Brain pericyte (primary cell): ENCODE measurements around the gene CABP4.

ENCODE experiments used
- DNase-seq: peaks from one replicate; pipeline ENCODE4 v3.0.0-alpha.2; 2012; ENCODE audit warnings: low read depth, low spot score

The CABP4 gene

DNA sequence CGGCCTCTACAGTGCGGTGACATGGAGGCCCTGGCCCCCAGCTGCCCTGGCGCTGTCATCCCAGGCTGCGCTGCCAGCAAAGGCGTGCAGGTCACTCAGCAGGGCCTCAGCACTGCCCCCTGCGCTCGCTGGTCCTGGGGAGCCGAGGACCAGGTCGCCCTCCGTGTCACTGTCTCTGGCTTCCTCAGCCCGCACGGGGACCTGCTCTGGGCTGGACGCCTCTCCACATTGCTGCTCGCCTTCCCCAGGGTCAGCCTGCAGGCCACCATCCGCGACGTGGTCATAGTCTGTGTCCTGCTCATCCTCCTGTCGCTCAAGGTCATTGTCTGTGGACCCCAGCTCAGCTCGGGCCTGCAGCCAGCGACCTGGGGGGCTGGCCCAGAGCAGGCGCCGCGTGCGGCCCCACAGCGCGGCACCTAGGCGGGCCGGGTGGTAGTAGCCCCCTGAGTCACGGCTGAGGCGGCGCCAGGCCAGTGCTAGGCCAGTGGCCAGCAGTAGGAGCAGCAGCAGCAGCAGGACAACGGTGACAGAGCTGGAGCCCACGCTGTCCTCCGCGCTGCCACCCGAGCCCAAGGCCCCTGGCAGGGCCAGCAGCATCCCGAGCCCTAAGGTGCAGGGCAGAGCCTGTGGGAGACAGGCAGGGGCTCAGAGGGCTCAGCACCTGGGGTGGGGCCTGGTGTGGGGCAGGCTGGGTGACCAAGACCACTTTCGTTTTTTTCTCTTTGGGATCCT, 19.3 kb upstream of the CABP4 start:
- DNase-seq, result no peak

DNA sequence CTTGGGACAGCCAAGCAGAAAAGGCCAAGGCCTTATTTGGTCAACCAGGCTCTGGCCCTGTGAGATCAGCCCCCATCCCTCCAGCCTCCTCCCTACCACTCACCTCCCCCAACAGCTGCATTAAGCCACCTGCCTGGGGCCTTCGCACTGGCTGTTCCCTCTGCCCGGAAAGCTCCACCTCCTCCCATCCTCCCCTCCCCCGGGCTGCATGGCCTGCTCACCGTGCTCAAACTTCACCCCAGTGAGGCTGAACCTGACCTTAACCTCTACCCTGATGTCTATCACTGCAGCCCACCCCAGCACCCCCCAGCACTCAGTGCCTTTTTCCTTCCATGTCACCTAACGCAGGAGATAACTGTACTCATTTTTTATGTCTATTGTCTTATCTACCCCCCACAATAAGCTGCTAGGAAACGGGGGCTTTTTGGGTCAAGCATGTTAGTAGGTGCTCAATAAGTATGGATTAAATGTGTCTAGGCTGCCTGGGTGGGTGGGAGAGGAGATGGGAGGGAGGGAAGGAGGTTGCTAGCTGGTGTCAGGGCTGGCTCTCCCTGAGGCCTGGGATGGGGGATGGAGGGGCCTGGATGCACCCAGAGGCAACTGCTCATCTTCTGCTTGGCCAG, 18.6 kb upstream of the CABP4 start:
- no peak for DNase-seq

DNA sequence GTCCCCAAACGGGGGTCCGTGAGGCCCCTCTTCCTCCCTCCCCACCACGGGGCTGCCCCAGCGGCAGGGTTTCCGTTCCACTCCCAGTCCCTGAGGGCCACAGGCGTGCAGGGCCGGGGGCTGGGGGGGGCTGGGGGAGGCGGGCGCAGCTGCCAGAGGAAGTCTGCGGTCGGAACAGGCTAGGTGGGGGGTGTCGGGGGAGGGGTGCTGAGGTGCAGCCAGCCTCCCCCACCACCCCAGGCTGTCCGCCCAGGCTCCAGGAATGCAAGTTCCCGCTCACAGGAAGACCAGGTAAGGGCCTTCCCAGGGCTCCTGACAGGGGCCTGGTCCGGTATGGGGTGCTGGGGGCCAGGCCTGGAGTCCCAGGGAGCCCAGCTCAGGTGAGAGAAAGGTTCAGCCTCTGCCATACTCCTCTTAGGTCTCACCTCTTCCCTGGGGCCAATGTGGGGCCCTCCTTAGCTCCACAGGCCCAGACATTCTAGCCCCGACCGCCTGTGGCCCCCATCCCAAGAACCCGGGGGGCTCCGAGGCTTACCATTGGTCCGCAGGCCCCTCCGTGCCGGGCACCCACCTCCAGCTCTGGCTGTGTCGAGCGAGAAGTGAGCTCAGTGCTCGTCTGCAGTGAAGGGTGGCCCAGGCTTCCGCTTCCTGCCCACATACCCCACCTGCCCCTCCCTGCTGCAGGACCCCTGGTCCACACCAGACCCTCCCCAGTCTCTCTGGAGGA, 17.9 kb upstream of the CABP4 start, which contains the start of gene PTPRCAP:
Gene PTPRCAP, minus strand, starts transcription at position 601 of the 727 bp plus-strand sequence. Its CDS starts 63 bp downstream, at position 538.
- DNase-seq, result no peak

DNA sequence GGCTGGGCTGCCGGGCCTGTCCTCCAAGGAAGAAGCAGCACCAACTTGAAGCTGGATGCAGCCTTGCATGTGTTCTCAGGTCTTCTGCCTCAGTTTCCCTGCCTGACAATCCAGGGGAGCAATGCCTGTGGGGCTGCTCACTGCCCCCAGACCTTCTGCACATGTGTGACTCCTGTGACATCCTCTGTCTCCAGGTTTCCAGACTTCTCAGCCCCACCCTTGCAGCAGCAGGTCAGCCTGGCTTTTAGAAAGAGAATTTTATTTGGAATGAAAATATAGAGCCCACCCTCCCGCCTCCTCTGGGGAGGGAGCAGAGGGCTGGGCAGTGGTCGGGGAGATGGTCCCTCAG, 17.4 kb upstream of the CABP4 start:
- no peak for DNase-seq

DNA sequence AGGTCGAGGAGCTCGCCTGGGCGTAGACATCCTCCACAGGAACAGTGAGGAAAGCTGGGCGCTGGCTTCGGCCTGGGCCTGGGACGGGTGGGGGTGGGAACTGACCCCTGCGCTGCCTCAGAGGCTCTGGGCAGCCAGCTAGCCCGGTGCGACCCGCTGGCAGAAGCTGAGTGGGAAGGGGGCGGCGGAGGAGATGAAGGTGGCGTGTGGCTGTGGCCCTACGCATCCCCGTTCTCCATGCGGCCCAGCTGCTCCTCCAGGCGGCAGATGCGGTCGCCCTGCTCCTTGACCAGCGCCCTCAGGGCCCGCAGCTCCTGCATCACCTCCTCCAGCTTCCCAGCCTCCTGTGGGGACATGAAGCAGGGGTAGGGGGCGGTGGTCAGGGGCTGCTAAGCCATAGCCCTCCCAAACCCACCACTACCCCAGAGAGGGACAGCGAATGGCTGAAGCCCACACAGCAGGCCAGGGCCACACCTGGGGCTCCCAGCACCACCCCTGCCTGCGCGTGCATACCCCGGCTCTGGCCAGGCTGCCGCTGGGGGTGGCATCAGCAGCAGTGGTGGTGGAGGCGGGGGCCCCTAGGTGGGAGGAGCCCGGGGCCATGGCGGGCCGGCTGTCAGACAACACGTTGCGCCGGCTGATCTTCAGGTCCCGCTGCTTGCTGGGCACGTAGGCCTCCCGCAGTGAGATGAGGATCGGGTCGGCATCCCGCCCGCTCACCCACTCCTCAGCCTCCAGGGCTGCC, 16.8 kb upstream of the CABP4 start:
- no peak for DNase-seq

DNA sequence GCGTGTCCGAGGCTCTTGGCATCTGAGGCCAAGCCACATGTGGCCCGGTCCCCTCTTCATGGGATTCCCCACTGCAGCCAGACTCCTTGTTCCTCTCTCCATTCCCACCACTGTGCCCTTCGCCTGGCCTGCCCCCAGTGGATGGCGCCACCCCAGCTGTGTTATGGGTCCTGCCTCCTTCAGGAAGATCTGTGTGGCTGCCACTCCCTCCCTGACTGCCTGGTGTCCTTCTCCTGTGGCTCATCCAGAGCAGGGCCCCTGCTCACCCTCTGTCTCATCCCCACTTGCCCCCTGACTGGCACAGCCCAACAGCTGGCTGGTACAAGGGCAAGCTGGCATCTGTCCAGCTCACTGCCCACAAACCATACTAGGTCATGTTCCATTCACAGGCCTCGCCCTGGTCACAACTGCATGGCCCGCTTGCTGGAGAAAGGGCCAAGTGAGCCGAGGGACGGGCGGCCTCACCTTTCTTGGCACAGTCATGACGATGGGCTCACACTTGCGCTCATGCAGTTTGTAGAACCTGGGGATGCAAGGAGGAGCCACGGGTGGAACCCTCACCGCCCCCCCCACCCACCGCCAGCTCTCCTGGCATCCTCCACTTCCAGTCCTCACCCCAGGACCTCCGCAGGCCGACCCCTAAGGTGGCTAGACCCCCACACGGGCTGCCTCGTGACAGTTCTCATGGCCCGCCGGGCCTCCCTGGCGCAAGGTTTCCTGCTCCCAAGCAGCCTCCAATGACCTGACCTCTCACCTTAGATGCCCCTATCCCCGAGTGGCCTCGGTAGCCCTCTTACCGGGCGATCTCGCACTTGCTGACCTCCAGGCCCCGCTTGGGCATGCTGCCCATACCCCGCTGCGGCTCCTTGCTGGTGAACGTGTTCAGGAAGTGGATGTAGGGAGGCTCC, 15.6 kb upstream of the CABP4 start:
- no peak for DNase-seq

DNA sequence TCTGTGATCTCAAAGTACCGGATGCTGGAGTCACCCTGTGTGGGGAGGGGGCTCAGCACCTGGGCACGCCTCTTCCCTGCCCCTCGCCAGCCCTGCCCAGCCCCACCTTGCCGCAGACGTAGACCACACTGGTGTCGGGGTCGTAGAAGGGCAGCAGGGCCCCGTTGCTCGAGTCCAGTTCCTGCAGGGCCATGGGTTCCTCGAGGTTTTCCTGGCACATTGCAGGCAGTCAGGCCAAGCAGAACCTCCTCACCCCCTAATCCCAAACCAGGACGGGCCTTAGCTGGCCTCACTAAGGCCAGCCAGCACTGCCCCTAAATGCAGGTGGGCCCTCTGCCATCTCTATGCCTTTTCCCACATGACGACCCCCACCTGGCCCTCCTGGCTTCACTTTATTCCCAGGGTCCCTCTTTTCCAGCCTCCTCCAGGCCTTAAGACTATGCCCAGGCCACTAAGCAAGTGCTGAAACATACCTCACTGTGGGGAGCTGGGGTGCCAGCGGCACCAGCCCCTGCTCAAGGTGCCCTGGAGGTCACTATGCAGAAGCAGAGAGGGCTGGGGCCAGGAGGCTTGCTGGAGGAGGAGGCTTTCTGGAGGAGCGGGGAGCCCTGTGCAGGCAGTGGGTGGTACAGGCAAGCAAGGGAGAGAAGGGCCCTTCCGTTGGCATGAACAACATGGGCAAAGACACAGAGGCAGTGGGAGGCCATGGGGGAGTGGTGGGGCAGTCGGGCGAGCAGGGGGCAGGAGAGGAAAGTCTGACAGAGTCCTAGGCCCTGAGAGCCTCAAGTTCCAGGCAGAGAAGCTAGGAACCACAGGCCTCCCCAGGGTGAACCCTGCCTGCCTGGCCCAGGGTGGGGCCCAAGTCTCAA, 14.7 kb upstream of the CABP4 start:
- no peak for DNase-seq

DNA sequence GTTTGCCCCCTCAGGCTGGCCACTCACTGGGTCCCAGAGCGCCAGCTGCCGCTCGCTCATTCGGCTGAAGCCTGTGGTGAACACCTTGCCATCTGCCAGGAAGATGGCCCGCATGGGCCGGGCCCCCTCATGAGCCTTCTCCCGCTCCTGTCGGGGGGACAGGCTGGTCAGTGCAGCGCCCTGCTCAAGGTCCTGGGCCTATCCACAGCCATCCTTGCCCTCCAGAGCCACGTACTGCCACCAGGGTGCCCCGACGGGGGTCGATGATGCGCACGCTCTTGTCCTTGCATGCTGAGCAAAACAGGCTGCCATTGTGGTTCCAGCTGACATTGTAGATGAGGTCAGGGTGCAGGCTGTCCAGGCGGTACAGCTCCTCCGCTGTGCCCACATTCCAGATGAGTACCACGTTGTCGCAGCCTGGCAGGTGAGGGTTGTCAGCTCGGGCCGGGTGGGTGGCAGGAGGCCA, 14.0 kb upstream of the CABP4 start:
- DNase-seq, result no peak

DNA sequence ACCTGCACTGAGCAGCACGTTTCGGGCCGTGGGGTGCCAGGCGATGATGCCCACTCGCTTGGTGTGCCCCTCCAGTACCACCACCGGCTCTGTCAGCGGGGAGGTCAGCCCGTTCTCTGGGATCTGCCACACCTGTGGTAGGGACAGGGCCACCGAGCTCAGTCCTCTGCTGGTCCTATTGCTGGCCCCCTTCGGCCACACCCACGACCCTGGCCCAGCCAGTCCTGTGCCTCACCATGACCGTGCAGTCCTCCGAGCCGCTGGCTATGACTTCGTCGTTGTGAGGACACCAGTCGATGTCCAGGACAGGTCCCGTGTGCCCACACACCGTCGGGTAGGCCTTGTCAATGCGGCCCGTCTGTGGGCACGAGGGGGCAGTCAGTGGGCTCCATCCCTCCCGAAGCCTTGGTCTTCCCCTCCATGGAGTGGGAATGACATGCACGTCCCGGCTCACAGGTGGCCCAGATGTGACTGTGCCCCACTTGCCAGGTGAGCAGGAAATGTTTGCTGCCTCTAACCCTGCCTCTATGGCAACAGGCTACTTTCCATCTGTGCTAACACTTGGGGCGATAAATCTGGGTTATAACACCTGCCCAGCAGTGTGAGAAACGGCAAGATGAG, 13.3 kb upstream of the CABP4 start:
- DNase-seq, result no peak

DNA sequence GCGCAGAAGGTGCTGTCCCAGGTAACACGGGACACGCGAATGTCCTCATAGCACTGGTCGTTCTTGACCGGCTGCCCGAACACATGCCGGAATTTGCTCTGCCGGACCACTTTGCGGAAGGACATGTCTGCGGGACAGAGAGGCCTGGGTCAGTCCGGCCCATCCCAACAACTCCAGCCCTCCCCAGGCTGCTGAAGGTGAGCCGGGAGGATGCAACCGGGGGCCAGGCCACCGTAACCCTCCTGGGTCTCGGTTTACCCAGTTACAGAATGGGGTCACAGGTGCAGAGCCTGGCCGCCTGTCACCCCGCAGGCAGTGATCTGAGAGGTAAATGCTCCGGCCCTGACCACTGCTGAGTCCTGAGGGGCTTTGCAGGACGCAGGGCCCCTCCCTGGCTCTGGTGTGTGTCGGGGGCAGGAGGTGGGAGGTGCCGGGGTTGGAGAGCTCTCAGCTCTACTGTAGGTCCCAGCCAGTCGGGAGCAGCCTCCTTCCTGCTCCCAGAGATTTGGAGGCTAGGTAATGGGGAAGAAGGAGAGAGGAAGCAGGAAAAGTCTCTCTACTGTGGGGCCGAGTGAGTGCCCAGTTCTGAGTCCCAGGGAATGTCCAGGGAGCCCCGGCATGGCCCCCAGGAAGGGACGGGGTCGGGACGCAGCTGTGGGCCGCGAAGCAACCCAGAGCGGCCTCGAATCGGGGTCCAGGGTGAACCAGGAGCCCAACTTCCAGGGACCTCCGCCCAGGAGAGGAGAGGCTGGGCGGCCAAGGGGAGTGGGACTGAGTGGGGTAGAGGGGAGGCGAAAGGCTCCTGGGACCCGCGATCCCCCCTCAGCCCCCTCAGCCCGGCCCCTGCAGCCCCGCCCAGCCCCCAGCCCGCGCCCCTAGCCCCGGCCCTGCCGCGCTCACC, 12.4 kb upstream of the CABP4 start:
- no peak for DNase-seq

DNA sequence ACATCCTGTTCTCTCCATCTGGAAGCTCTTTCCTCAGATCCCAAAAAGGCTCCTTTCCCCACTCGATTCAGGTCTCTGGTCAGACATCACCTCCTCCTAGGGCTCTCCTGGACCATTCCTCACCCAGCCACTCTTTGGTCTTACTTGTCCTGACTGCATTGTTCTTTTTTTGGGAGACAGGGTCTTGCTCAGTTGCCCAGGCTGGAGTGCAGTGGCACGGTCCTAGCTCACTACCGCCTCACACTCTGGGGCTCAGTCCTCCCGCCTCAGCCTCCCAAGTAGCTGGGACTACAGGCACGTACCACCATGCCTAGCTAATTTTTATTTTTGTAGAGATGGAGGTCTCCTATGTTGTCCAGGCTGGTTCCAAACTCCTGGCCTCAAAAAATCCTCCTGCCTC, 9.6 kb upstream of the CABP4 start:
- DNase-seq, result no peak

DNA sequence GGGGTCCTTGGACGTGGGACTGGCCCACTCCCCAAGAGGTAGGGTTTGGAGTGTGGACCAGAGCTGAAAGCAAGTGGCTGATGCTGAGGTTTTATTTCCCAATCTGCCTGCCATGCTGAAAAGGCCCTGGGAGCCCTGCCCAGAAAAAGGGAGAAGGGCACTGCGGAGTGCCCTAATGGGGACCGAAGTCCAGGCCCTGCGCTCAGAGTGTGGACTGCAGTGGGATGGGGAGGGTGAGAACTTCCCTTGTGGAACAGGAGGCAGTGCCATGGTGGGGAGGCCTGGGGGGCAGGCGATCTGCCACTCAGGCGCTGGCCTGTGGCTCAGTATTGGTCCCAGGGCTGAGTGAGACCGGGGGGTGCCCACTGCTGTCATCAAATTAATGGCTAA, 6.9 kb upstream of the CABP4 start:
- no peak for DNase-seq

DNA sequence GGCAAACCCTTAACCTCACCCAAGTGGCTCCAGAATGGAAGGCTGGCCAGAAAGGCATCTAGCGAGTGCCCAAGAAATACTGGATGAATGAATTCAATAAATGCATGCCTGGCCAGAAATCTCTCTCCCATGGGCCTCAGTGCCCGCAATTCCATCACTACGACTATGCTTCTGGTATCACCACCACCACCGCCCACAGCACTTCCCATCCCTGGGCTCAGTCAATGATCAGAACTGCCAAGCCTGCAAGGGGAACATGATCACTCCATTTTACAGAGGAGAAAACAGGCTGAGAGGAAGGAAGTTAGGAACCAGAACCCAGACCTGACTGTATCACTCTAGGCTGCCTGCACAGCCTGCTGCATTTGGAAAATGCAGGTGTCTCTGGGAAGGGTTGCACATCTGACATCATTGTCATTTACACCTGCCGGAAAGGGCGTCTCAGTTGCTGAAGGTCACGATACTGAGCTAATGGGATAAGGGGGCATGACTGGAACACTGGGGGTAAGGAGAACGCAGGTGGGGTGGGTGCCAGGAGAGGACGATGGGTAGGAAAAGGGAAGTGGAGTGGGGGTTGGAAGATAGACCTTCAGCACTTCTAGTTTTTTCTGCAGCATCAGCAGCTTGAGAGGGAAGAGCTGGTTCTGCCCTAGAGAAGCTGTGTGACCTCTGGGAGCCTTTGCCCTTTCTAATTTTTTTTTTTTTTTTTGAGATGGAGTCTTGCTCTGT, 5.9 kb upstream of the CABP4 start:
- no peak for DNase-seq

DNA sequence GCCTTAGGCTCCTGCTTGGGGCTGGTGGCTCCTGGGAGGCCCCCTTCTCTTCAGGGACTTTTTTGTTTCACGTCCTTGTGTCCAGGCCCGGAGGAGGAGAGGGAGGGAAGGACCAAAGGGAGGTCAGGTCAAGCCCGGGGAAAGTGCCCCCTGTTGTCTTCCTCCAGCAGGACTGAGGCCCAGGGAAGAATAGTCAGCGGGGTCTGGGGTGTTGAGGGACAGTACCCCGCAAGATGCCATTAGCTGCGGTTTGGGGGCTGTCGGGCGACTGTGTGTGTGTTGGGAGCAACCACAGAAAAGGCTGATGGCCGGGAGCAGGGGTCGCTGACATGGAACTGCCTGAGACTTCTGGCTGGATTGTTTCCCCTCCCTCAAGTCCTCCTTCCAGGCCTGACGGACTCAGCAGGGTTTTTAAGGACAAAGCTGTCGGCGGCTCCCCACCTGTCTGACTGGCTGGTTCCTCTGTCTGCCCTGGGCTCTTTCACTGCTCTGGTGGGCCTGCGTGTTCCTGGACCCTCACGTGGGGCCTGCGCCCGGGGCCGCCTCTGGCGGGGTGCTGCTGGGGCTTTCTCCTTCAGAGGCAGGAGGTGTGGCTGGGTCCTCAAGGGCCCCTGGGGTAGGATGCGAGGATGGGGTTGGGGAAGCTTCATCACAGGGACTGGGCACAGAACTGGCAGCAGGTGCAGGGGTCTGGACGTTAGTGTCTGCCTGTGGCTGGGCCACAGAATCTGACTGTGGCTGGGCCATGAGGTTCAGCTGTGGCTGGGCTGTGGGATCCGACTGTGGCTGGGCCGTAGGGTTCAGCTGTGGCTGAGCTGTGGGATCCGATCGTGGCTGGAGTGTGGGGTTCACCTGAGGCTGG, 4.1 kb upstream of the CABP4 start:
- DNase-seq, result no peak

DNA sequence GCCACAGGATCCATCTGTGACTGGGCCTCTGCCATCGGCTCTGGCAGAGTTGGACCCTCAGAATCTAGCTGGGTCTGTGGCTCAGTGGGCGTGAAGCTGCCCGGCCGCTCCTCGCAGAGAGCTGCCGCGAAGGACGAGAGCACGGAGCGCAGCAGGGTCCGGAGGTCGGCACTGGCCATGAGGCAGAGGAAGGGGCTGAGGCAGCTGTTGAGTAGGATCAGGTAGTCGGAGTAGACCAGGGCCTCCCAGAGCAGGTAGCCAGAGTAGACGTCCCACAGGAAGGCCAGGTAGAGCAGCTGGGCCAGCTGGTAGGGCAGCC, 3.5 kb upstream of the CABP4 start:
- no peak for DNase-seq

DNA sequence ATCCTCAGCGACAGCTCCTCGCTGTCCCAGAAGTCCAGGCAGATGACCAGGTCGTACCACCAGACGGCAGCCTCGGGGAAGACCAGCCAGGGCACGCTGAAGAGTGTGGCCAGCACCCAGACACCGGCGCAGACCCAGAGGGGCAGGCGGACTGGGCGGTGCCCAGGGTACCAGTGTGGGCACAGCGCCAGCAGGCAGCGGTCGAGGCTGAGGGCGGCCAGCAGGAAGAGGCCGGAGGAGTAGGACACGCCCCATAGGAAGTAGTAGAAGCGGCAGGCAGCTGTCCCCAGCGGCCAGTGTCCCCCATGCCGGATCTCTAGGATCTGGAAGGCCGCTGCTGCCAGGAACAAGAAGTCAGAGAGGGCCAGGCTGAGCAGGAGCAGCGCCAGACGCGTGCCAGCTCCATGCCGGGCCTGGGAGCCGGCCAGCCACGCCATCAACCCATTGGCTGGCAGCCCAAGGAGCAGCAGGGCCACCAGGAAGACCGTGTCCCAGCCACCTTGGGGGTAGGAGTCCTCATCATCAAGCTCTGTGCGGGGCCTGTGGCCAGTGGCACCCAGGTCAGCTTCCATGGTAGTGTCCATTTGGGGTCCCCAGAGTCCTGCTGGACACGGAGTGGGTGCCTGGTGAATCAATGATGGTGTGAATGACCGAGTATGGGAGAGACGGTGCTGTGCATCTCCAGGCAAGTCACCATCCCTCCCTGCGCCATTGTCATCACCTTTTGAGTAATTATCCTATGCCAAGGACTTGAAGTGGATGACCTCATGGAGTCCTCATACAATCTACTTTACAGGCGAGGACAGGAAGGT, 2.8 kb upstream of the CABP4 start, which contains the start of gene GPR152:
Gene GPR152, minus strand, starts transcription at position 589 of the 812 bp plus-strand sequence. Its CDS starts 5 bp downstream, at position 584.
- no peak for DNase-seq
